ENCODE measurements around the gene LRP2.

LRP2 gene

GRCh38 chr2:169158874-169159273 lies 203.5 kb downstream of the LRP2 start:
- no peaks in the 10 kb centered on the region for H3K9me3 ChIP-seq (ENCODE audit: control insufficient read depth, insufficient read depth, low read depth, low read length)
- ChIA-PET POLR2A (no interaction called here), CTCF (interaction anchor here (0.7 to 1.3 kb wide), 2 partner anchors 17 to 25 kb away, joined by 3 to 7 read pairs; no protein-coding TSS in a partner anchor)
- H3K4me3 ChIP-seq (ENCODE audit: low read depth, low read length) = no peak overlapping the region
- peaks cover 0 to 46% of the 10 kb centered on the region in 2 experiments; a peak in 2 of 3 replicates for H3K36me3 ChIP-seq (ENCODE audit: control insufficient read depth in 2 of 2, insufficient read depth in 1 of 2, low read length in 2 of 2)
- H3K27ac ChIP-seq (ENCODE audit: extremely low read depth, low read depth, low read length) = no peak overlapping the region
- TF ChIP-seq, protein P1, sequence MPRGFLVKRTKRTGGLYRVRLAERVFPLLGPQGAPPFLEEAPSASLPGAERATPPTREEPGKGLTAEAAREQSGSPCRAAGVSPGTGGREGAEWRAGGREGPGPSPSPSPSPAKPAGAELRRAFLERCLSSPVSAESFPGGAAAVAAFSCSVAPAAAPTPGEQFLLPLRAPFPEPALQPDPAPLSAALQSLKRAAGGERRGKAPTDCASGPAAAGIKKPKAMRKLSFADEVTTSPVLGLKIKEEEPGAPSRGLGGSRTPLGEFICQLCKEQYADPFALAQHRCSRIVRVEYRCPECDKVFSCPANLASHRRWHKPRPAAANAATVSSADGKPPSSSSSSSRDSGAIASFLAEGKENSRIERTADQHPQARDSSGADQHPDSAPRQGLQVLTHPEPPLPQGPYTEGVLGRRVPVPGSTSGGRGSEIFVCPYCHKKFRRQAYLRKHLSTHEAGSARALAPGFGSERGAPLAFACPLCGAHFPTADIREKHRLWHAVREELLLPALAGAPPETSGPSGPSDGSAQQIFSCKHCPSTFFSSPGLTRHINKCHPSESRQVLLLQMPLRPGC (tag by site-specific recombination; IDR thresholded peaks at IDR 0.05) = no peak
- no peak for TF ChIP-seq ZNF26 (tag by site-specific recombination; IDR thresholded peaks at IDR 0.05)
- no peak for TF ChIP-seq ZNF37A (tag by site-specific recombination; IDR thresholded peaks at IDR 0.05)
- no peak for TF ChIP-seq ZEB2 (tag by site-specific recombination; IDR thresholded peaks at IDR 0.05)
- no peak for TF ChIP-seq ZNF274 (IDR thresholded peaks at IDR 0.05; ENCODE audit: low read length)
- no peak for TF ChIP-seq ZNF274 (tag by site-specific recombination; IDR thresholded peaks at IDR 0.05; ENCODE audit: borderline replicate concordance)
- H3K4me1 ChIP-seq (ENCODE audit: control insufficient read depth, insufficient read depth, low read length) = no peaks in the 10 kb centered on the region

DNA sequence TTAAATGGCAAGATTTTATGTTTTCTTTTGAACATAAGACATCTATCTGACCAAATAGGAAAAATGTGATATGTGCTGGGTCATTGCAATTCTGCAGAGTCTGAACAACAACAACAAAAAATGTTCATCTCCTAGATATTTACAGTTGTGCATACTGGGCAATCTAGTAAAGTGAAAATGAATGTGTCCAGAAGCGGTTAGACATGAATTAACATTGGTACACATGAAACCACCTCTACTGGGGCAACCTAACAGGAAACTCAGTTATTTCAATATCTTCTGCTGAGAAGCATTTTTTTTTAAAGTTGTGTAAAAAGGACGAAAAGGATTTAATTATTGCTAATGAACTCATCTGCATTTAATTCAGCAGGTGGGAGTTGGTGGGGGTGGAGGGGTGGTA lies 216.1 kb downstream of the LRP2 start:
- no peaks in the 10 kb centered on the region for H3K4me1 ChIP-seq (ENCODE audit: control insufficient read depth, insufficient read depth, low read length)
- ChIA-PET POLR2A (no interaction called here), CTCF (no interaction called here)
- H3K4me3 ChIP-seq (ENCODE audit: low read depth, low read length) = no peak overlapping the region
- TF ChIP-seq PRDM1 (tag by site-specific recombination; IDR thresholded peaks at IDR 0.05) = no peak
- TF ChIP-seq ZBTB21 (tag by site-specific recombination; IDR thresholded peaks at IDR 0.05) = no peak
- no peak overlapping the region for H3K27ac ChIP-seq (ENCODE audit: extremely low read depth, low read depth, low read length)
- no peaks in the 10 kb centered on the region for H3K9me3 ChIP-seq (ENCODE audit: control insufficient read depth, insufficient read depth, low read depth, low read length)
- peaks cover 0 to 9% of the 10 kb centered on the region in 2 experiments; a peak in 1 of 3 replicates for H3K36me3 ChIP-seq (ENCODE audit: control insufficient read depth in 2 of 2, insufficient read depth in 1 of 2, low read length in 2 of 2)

- H3K27ac ChIP-seq (ENCODE audit: extremely low read depth, low read depth, low read length) = no peak overlapping the region
- peaks cover 0 to 18% of the 10 kb centered on the region in 2 experiments; a peak in 1 of 3 replicates for H3K36me3 ChIP-seq (ENCODE audit: control insufficient read depth in 2 of 2, insufficient read depth in 1 of 2, low read length in 2 of 2)
- ChIA-PET POLR2A (no interaction called here), CTCF (interaction anchor here (0.7 to 3.4 kb wide), 6 partner anchors 9 to 145 kb away, joined by 3 to 34 read pairs (median 4); no protein-coding TSS in a partner anchor)
- H3K4me1 ChIP-seq (ENCODE audit: control insufficient read depth, insufficient read depth, low read length) = no peaks in the 10 kb centered on the region
- H3K4me3 ChIP-seq (ENCODE audit: low read depth, low read length) = no peak overlapping the region
- H3K9me3 ChIP-seq (ENCODE audit: control insufficient read depth, insufficient read depth, low read depth, low read length) = no peaks in the 10 kb centered on the region
- no peak for TF ChIP-seq ZNF792 (tag by site-specific recombination; IDR thresholded peaks at IDR 0.05)
- no peak for TF ChIP-seq ZNF423 (tag by site-specific recombination; IDR thresholded peaks at IDR 0.05)
- no peak for TF ChIP-seq ZNF837 (tag by site-specific recombination; IDR thresholded peaks at IDR 0.05)
- TF ChIP-seq, protein P2, sequence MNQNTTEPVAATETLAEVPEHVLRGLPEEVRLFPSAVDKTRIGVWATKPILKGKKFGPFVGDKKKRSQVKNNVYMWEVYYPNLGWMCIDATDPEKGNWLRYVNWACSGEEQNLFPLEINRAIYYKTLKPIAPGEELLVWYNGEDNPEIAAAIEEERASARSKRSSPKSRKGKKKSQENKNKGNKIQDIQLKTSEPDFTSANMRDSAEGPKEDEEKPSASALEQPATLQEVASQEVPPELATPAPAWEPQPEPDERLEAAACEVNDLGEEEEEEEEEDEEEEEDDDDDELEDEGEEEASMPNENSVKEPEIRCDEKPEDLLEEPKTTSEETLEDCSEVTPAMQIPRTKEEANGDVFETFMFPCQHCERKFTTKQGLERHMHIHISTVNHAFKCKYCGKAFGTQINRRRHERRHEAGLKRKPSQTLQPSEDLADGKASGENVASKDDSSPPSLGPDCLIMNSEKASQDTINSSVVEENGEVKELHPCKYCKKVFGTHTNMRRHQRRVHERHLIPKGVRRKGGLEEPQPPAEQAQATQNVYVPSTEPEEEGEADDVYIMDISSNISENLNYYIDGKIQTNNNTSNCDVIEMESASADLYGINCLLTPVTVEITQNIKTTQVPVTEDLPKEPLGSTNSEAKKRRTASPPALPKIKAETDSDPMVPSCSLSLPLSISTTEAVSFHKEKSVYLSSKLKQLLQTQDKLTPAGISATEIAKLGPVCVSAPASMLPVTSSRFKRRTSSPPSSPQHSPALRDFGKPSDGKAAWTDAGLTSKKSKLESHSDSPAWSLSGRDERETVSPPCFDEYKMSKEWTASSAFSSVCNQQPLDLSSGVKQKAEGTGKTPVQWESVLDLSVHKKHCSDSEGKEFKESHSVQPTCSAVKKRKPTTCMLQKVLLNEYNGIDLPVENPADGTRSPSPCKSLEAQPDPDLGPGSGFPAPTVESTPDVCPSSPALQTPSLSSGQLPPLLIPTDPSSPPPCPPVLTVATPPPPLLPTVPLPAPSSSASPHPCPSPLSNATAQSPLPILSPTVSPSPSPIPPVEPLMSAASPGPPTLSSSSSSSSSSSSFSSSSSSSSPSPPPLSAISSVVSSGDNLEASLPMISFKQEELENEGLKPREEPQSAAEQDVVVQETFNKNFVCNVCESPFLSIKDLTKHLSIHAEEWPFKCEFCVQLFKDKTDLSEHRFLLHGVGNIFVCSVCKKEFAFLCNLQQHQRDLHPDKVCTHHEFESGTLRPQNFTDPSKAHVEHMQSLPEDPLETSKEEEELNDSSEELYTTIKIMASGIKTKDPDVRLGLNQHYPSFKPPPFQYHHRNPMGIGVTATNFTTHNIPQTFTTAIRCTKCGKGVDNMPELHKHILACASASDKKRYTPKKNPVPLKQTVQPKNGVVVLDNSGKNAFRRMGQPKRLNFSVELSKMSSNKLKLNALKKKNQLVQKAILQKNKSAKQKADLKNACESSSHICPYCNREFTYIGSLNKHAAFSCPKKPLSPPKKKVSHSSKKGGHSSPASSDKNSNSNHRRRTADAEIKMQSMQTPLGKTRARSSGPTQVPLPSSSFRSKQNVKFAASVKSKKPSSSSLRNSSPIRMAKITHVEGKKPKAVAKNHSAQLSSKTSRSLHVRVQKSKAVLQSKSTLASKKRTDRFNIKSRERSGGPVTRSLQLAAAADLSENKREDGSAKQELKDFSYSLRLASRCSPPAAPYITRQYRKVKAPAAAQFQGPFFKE (tag by site-specific recombination; IDR thresholded peaks at IDR 0.05; ENCODE audit: borderline replicate concordance) = no peak
- TF ChIP-seq ZNF23 (tag by site-specific recombination; IDR thresholded peaks at IDR 0.05; ENCODE audit: borderline replicate concordance) = no peak
- TF ChIP-seq ZNF335 (tag by site-specific recombination; conservative IDR thresholded peaks at IDR 0.05) = no peak
These were observed 218.3 kb downstream of the LRP2 start for GRCh38 chr2:169143998-169144397.

Data from HEK293 (cell line).